Measurements from ENCODE around the gene PRKAR1B.
A peak's percentile ranks its signal among the peaks of the same experiment; 100 is the strongest.

PRKAR1B gene

DNA sequence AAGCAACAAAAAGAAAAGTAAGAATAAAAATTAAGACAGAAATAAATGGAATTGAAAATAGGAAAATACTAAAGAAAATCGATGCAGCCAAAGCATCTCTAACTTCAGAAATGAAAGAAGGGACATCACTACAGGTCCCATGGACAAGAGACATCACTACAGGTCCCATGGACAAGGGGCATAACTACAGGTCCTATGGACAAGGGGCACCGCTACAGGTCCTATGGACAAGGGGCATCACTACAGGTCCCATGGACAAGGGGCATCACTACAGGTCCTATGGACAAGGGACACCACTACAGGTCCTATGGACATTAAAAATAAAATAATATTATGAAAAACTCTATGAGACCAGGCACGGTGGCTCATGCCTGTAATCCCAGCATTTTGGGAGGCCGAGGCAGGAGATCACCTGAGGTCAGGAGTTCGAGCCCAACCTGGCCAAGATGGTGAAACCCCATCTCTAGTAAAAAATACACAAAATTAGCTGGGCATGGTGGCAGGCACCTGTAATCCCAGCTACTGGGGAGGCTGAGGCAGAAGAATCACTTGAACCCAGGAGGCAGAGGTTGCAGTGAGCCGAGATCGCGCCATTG, 101.6 kb downstream of the PRKAR1B start (continued):
- TF ChIP-seq ZNF518A (tag by site-specific recombination; conservative IDR thresholded peaks at IDR 0.05; ENCODE audit: low read depth) (peak; percentile 50; the same call in 1 of the 2 replicates), YY2 (tag by site-specific recombination; IDR thresholded peaks at IDR 0.05) (no peak), ZNF843 (tag by site-specific recombination; IDR thresholded peaks at IDR 0.05) (no peak), ZNF37A (tag by site-specific recombination; IDR thresholded peaks at IDR 0.05) (no peak; the same call in 1 of the 2 replicates), FEZF1 (tag by site-specific recombination; IDR thresholded peaks at IDR 0.05) (no peak), ZNF777 (tag by site-specific recombination; IDR thresholded peaks at IDR 0.05; ENCODE audit: borderline replicate concordance) (no peak), ZSCAN23 (tag by site-specific recombination; IDR thresholded peaks at IDR 0.05) (peak; percentile 62; the same call in 1 of the 2 replicates), ZNF341 (tag by site-specific recombination; IDR thresholded peaks at IDR 0.05; ENCODE audit: low read depth) (no peak), GLI4 (tag by site-specific recombination; IDR thresholded peaks at IDR 0.05) (no peak), ZBTB20 (tag by site-specific recombination; IDR thresholded peaks at IDR 0.05) (no peak), ZNF660 (tag by site-specific recombination; IDR thresholded peaks at IDR 0.05) (no peak), ZNF302 (tag by site-specific recombination; IDR thresholded peaks at IDR 0.05; ENCODE audit: low read depth) (no peak), ZNF510 (tag by site-specific recombination; IDR thresholded peaks at IDR 0.05; ENCODE audit: insufficient replicate concordance) (no peak), ZNF530 (tag by site-specific recombination; IDR thresholded peaks at IDR 0.05; ENCODE audit: low read depth) (no peak), ZNF132 (tag by site-specific recombination; IDR thresholded peaks at IDR 0.05; ENCODE audit: borderline replicate concordance) (no peak), ZNF292 (tag by site-specific recombination; IDR thresholded peaks at IDR 0.05; ENCODE audit: borderline replicate concordance, low read depth) (no peak), ZSCAN5A (tag by site-specific recombination; IDR thresholded peaks at IDR 0.05) (no peak), BCL11A (tag by site-specific recombination; IDR thresholded peaks at IDR 0.05; ENCODE audit: low read depth) (no peak), ZBTB49 (tag by site-specific recombination; IDR thresholded peaks at IDR 0.05; ENCODE audit: low read depth) (no peak), TCF7L2 (IDR thresholded peaks at IDR 0.05; ENCODE audit: borderline replicate concordance, low read depth, low read length) (no peak), ZNF624 (tag by site-specific recombination; IDR thresholded peaks at IDR 0.05) (no peak), ZNF366 (tag by site-specific recombination; conservative IDR thresholded peaks at IDR 0.05) (no peak), KLF8 (tag by site-specific recombination; IDR thresholded peaks at IDR 0.05) (peak; percentile 88)
- TF ChIP-seq, protein P1, sequence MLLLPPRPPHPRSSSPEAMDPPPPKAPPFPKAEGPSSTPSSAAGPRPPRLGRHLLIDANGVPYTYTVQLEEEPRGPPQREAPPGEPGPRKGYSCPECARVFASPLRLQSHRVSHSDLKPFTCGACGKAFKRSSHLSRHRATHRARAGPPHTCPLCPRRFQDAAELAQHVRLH (tag by site-specific recombination; IDR thresholded peaks at IDR 0.05), result no peak
- TF ChIP-seq, protein P2, sequence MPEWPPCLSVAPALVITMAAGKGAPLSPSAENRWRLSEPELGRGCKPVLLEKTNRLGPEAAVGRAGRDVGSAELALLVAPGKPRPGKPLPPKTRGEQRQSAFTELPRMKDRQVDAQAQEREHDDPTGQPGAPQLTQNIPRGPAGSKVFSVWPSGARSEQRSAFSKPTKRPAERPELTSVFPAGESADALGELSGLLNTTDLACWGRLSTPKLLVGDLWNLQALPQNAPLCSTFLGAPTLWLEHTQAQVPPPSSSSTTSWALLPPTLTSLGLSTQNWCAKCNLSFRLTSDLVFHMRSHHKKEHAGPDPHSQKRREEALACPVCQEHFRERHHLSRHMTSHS (tag by site-specific recombination; IDR thresholded peaks at IDR 0.05), result no peak
- TF ChIP-seq, protein P3, sequence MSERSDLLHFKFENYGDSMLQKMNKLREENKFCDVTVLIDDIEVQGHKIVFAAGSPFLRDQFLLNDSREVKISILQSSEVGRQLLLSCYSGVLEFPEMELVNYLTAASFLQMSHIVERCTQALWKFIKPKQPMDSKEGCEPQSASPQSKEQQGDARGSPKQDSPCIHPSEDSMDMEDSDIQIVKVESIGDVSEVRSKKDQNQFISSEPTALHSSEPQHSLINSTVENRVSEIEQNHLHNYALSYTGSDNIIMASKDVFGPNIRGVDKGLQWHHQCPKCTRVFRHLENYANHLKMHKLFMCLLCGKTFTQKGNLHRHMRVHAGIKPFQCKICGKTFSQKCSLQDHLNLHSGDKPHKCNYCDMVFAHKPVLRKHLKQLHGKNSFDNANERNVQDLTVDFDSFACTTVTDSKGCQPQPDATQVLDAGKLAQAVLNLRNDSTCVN (tag by site-specific recombination; optimal IDR thresholded peaks at IDR 0.05), result no peak
- TF ChIP-seq, protein P4, sequence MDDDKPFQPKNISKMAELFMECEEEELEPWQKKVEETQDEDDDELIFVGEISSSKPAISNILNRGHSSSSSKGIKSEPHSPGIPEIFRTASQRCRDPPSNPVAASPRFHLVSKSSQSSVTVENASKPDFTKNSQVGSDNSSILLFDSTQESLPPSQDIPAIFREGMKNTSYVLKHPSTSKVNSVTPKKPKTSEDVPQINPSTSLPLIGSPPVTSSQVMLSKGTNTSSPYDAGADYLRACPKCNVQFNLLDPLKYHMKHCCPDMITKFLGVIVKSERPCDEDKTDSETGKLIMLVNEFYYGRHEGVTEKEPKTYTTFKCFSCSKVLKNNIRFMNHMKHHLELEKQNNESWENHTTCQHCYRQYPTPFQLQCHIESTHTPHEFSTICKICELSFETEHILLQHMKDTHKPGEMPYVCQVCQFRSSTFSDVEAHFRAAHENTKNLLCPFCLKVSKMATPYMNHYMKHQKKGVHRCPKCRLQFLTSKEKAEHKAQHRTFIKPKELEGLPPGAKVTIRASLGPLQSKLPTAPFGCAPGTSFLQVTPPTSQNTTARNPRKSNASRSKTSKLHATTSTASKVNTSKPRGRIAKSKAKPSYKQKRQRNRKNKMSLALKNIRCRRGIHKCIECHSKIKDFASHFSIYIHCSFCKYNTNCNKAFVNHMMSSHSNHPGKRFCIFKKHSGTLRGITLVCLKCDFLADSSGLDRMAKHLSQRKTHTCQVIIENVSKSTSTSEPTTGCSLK (tag by site-specific recombination; IDR thresholded peaks at IDR 0.05), result no peak
